GM18526 (cell line): ENCODE measurements around the gene FNDC3B.

Experiments used
- POLR2A ChIP-seq: IDR thresholded peaks from 3 replicates; pipeline ENCODE4 v1.6.1; 2011; ENCODE audit not compliant: insufficient read length; ENCODE audit errors: extremely low read depth

The FNDC3B gene

GRCh38 chr3:172150913-172151650, 111.7 kb downstream of the FNDC3B start:
- TF ChIP-seq POLR2A = no peak

- no peak for TF ChIP-seq POLR2A
These were observed 112.6 kb downstream of the FNDC3B start for GRCh38 chr3:172151651-172152649.

DNA sequence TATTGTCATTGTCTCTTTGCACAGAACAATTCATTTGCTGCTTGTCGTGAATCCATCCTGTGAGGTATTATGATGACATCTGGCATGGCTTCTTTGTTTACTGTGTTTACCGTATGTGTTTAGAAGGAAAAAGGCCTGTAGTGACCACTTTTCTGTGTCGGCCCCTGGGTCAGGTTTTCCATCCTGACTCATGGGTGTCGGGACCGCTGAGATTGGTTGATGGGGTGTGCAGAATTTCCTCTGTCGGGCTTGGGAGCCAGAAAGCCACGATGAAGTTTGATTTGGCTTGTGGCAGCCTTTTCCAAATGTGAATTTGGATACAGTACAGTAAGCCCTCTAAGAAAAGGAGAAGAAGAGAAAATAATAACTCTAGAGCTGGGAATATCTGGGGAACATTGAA, 113.5 kb downstream of the FNDC3B start:
- no peak for TF ChIP-seq POLR2A

- TF ChIP-seq POLR2A = no peak
These were observed 114.0 kb downstream of the FNDC3B start for GRCh38 chr3:172153335-172153861.

DNA sequence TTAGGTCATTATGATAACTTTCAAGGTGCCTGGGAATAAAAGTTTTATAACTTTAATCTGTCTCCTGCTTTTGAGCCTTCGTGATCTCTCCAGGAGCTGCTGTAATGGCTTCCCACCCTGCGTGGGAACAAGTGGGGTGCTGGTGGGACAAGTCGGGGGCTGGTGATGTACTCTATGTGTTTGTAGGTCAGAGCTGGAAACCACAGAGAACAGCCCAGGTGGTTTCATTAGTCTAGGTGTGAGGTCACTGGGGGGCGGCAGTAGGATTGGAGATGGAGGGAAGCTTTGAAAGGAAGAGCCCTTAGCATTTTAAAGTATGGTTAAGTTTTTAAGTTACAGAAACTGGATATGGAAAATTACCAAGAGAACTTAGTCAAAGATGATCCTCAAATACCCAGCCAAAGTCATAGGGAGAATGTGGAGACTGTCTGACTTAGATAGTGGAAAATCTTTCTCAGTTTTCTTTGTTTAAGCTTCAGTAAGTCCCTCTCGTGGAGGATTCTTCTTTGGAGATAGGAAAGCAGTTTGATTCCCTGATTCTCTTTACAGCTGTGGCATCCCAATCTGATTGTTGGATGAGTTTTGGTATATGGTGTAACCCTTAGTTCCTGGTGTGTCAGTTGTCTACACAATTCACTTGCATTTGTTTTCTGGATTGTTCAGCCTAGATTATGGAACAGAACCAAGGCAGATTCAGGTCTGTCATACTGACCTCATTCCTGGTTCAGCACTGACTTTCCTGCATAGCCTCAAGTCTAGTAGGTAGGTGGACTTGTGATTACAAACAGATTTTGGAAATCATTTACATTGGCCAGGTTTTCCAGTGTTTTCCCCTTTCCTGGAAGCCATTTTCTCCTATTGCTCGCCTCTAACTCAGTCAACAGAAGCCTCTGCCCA, 115.6 kb downstream of the FNDC3B start:
- TF ChIP-seq POLR2A = no peak

DNA sequence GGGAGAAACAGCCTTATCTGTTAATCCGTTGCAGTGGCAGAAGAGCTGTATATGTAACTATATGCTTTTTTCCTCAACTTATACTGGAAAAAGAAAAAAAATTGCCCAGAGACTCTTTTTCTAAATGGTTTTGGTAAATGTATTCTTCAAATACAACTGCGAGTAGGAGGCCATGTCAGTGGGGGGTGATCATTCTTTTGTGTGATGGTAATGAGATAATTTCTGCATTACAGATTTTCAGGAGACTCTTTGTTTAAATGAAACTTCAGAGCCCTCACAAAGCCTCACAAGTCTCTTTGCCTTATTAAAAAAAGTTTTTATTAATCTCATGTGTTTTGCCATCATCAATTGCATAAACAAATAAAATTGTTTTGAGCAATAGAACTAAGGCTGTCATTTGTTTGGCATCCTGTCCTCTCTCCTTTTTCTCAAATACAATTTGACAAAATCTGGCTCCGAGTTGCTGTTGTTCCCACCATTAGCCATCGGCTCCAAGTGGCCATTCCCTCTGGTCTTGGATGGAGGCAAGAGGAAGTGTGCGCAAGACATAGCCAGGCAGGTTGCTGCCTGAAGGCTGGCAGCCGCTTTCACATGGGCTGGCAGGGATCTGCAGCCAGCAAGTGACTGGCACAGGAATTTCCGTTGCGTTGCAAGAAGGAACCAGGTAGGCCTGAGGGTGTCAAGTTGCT, 116.7 kb downstream of the FNDC3B start:
- TF ChIP-seq POLR2A = no peak

- no peak for TF ChIP-seq POLR2A
These were observed 117.2 kb downstream of the FNDC3B start for GRCh38 chr3:172156586-172156955.

DNA sequence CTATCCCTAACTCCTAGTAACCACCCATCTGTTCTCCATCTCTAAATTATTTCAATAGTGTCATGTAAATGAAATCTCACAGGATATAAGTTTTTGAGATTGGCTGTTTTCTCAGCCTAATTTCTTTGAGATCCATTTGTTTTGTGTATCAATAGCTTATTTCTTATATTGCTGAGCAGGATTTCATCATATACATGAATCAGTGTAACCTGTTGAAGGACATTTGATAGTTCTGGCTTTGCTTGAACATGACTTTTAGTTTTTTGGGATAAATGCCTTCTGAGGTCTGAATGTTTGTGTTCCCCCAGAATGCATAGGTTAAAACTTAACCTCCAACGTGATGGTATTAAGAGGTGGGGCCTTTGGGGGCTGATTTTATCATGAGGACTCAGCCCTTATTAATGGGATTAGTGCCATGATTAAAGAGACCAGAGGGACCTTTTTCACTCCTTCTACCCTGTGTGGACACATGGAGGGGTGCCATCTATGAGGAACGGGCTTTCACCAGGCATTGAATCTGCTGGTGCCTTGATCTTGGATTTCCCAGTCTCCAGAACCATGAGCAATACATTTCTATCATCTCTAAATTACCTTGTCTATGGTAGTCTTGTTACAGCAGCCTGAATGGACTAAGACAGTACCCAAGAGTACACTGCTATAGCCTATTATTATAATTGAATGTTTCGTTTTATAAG, 118.3 kb downstream of the FNDC3B start:
- no peak for TF ChIP-seq POLR2A

DNA sequence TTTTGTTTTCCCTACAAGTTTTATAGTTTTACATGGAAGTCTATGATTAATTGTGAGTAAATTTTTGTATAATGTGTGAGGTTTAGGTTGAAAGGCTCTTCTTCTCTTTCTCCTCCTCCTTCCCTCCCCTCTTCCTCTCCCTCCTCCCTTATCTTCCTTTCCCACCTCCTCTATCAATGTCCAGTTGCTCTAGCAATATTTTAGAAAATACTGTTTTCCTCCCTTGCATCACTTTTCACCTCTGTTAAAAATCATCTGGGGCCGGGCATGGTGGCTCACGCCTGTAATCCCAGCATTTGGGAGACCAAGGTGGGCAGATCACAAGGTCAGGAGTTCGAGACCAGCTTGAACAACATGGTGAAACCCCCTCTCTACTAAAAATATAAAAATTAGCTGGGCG, 119.4 kb downstream of the FNDC3B start:
- TF ChIP-seq POLR2A = no peak

GRCh38 chr3:172159376-172159775, 120.0 kb downstream of the FNDC3B start:
- no peak for TF ChIP-seq POLR2A

DNA sequence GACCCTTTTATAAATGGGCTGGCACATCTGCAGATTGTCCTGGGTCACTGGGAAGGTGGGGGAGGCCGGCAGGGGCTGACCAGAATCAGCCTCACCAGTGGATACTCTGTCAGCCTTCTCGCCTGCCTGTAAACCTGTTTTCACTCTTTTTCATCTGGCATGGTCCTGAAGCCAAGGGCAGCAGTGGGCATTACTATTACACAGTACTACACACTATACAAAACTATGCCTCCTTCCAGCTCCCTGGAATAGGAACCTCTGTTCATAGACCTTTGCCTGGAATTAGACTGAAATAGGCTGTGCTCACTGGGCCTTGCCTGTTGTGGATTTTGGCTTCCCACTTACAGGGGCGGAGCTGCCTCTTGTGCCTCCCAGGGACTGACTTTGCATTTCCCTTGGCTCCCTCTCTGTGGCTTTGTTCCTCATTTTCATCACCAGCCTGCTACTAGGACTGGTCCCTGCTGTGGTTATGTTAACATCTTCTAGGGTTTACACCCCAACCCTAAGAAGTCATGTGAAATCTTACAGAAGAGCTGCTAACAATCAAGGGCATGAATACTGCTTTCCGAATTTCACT, 120.7 kb downstream of the FNDC3B start:
- TF ChIP-seq POLR2A = no peak

- TF ChIP-seq POLR2A = no peak
These were observed 121.9 kb downstream of the FNDC3B start for GRCh38 chr3:172161133-172161789.

DNA sequence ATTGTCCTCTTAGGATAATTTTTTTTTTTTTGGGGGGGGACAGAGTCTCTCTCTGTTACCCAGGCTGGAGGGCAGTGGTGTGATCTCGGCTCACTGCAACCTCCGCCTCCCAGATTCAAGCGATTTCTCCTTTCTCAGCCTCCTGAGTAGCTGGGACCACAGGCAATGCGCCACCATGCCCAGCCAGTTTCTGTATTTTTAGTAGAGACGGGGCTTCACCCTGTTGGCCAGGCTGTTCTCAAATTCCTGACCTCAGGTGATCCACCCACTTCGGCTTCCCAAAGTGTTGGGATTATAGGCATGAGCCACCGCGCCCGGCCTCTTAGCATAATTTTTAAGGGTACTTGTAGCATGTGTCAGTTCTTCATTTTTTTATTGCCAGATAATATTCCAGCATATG, 122.6 kb downstream of the FNDC3B start:
- TF ChIP-seq POLR2A = no peak

- TF ChIP-seq POLR2A = no peak
These were observed 123.9 kb downstream of the FNDC3B start for GRCh38 chr3:172163320-172163719.
